Hematopoietic multipotent progenitor cell treated with erythropoietin and hydrocortisone succinate and interleukin-3 and kit ligand, for 4 days (in vitro differentiated cells): ENCODE data around the gene CHCHD10.
A peak's percentile ranks its signal among the peaks of the same experiment; 100 is the strongest.
"Not testable (repeated sequence)": the region's sequence is repeated elsewhere in the genome, so short reads cannot be mapped to it uniquely, and the experiment has no call there.

Source experiments
- DNase-seq: peaks from one replicate; pipeline ENCODE4 v3.0.0-alpha.2; 2015

The CHCHD10 gene

GRCh38 chr22:23744485-23744884, 23.3 kb downstream of the CHCHD10 start:
- no peak for DNase-seq

DNA sequence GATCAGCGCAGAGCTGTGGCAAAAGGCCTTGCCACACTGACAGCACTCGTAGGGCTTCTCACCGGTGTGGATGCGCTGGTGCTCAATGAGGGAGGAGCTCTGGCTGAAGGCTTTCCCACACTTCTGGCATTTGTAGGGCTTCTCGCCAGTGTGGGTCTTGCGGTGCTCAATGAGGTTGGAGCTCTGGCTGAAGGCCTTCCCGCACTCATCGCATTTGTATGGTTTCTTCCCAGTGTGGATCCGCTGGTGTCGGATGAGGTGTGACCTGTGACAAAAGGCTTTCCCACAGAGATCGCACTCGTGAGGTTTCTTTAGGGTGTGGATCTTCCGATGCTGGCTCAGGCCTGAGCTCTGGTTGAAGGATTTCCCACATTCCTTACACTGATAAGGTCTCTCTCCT, 23.8 kb downstream of the CHCHD10 start:
- DNase-seq: no peak

GRCh38 chr22:23743303-23743705, 24.5 kb downstream of the CHCHD10 start:
- no peak for DNase-seq

GRCh38 chr22:23742505-23743264, 25.1 kb downstream of the CHCHD10 start:
- DNase-seq: no peak

DNA sequence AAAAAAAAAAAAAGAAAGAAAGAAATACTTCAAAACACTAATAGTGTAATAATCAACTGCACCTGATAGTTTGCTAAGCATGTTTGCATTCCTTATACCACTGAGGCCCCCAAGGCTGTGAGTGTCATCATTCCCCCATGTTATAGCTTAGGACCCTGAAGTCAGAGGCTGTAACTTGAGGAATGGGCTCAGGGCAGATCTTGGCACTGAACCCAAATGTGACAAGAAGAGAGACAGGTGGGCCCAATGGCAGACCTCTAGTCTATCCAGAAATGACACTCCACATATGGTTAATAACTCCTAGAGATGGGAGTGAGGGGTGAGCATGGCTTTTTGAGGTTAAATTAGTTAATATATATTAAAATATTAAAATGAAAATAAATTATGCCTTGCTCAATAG, 30.1 kb downstream of the CHCHD10 start:
- no peak for DNase-seq

GRCh38 chr22:23728108-23728507, 39.7 kb downstream of the CHCHD10 start:
- DNase-seq: not testable (repeated sequence)

- no peak for DNase-seq
These were observed 45.0 kb downstream of the CHCHD10 start for GRCh38 chr22:23722724-23723123.

- DNase-seq: no peak
These were observed 45.6 kb downstream of the CHCHD10 start for GRCh38 chr22:23722160-23722559.

- DNase-seq: no peak
These were observed 46.9 kb downstream of the CHCHD10 start for GRCh38 chr22:23720855-23721254.

DNA sequence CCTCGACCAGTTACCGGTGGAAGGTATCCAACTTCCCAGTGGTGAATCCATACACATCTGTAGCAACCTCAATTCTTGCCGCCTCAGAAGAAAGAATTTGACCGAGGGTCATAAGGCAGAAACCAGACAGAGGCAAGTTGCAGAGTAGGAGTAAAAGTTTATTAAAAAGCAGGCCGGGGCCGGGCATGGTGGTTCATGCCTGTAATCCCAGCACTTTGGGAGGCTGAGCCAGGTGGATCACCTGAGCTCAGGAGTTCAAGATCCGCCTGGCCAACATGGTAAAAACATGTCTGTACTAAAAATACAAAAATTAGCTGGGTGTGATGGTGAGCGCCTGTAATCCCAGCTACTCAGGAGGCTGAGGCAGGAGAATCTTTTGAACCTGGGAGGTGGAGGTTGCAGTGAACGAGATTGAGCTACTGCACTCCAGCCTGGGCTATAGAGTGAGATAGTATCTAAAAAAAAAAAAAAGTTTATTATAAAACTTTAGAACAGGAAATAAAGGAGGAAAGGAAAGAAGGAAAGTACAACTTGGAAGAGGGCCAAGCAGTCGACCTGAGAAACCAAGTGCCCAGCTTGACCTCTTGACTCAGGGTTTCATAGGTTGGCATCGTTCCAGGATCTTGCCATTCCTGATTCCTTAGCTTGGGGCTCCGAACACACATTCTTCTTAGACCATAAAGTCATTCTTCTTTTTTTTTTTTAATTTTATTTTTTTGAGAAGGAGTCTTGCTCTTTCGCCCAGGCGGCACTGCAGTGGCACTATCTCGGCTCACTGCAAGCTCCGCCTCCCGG, 49.2 kb downstream of the CHCHD10 start:
- DNase-seq: no peak

- peak; percentile 95 for DNase-seq
These were observed 50.7 kb downstream of the CHCHD10 start for GRCh38 chr22:23716811-23717801.
